CD4-positive, alpha-beta T cell treated with Interleukin-15 for 4 hours (primary cell): ENCODE measurements around the gene FCRL6.

Experiments used
- DNase-seq: peaks from one replicate; pipeline ENCODE4 v3.0.0-alpha.2; 2020; ENCODE audit warnings: low spot score

FCRL6 gene, protein sequence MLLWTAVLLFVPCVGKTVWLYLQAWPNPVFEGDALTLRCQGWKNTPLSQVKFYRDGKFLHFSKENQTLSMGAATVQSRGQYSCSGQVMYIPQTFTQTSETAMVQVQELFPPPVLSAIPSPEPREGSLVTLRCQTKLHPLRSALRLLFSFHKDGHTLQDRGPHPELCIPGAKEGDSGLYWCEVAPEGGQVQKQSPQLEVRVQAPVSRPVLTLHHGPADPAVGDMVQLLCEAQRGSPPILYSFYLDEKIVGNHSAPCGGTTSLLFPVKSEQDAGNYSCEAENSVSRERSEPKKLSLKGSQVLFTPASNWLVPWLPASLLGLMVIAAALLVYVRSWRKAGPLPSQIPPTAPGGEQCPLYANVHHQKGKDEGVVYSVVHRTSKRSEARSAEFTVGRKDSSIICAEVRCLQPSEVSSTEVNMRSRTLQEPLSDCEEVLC

DNA sequence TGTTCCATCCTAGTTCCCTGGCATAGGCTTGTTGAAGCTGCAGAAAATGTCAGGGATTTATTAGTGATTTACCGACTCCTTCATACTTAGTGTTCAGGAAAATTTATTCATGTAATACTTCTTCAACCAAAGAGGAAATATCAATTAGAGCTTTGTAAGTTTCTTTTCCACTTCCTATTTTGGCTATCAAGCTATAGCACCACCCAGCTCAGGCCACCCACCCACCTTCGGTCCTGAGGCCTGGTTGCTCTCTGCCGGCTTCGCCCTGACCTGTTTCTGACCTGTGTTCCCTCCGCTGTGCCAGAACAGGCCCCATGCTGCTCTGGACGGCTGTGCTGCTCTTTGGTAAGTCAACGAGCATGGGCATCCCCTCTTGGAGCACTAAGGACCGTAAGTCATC lies at the start of gene FCRL6:
TSS of gene FCRL6 (plus strand) at position 250 of the 400 bp plus-strand sequence. CDS start at position 315, 65 bp downstream.
- DNase-seq: no peak

DNA sequence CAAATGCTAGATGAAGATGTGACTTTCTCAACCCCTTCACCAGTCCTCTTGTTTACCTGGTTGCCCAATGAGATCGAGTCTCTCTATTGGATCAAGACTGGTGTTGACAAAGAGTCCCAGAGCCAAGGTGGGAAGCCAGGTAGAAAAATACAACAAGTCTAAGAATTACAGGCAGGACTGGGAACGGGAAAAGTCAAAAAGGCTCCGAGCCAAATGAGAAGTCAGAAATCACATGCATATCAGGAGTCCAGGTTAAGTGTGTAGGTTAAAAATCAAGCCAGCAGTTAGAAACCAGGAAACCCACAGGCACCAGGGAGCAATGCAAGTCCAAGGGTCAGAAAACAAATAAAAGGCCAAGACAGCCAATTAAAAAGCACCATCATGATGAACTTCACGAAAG lies 48.8 kb upstream of the FCRL6 start:
- no peak for DNase-seq

DNA sequence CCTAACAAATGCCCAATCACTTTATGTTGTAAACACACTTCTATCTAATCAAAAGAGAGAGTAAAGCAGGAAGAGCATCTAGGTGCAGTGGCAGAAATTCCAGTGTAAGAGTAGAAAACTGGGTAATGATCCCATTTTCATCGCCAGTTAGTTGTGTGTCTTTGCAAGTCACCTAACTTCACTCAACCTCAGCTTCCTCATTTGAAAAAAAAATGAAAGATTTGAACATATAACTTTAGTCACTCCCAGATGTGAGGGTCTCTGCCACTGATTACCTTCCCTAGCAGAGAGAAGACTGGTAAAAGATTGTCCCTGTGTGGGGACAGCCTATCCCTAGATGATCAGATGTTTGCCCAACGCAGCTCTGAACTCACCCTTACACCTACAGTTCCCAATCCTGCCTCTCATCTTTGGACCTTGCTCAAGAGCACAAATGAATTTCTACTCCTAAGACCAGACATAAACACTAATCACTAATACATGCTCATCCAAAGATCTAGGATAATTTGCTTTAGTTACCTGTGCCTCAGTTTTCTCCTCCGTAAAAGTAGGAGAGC lies 46.6 kb upstream of the FCRL6 start:
- DNase-seq: no peak

DNA sequence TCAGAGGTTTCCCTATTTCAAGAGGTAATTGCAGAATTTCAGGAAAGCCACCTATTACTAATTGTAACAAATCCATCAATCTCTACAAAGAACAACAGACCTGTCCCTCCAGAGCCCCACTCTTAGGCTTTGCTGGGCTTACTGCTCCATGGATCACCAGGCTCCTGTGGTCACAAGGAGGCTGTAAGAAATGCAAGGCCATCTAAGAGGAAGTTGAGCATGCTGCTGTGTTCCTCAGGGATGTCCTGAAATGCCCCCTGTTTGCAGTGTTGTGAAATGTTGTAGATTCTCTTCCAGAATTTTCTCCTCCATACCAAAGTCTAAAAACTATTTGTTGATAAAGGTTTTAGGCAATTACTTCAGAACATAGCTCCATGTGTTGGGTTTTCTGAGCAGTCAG lies 45.8 kb upstream of the FCRL6 start:
- DNase-seq: no peak

DNA sequence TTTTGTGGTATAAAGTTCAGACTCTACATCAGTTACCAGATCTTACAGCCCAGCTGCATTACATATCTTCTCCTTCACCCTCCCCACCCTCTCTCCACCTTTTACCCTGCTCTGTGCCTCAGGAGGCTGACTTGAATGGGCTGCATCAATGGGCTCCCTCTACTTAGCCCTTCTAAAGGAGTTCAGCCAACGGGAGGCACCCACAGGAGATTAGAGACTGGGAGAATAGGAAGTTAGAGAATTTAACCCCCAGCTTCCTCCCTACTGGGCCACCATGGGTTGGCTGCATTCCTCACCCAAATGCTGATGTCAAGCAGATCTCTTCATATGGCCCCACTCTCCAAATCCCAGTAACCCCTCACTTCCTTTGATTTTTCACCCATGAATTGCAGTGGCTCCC lies 38.5 kb upstream of the FCRL6 start:
- DNase-seq: no peak

DNA sequence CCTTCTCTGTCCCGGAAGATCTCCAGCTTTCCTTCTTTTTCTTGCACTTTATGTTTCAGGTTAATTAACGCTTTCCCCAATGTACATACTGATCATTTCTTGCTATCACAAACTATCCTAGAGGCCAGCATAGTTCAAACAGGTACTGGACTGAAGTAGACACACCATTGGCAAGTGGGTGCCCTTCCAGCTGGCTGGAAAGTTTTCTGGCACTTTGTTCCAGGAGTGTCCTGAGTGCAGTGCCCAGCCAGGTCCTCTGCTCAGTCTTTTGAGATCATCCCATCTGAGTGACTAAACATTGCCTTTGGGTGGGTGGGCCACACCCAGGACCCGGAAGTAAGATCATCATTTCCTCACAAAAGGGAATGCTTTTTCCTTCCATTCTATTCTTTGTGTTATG lies 36.4 kb upstream of the FCRL6 start:
- DNase-seq: no peak

DNA sequence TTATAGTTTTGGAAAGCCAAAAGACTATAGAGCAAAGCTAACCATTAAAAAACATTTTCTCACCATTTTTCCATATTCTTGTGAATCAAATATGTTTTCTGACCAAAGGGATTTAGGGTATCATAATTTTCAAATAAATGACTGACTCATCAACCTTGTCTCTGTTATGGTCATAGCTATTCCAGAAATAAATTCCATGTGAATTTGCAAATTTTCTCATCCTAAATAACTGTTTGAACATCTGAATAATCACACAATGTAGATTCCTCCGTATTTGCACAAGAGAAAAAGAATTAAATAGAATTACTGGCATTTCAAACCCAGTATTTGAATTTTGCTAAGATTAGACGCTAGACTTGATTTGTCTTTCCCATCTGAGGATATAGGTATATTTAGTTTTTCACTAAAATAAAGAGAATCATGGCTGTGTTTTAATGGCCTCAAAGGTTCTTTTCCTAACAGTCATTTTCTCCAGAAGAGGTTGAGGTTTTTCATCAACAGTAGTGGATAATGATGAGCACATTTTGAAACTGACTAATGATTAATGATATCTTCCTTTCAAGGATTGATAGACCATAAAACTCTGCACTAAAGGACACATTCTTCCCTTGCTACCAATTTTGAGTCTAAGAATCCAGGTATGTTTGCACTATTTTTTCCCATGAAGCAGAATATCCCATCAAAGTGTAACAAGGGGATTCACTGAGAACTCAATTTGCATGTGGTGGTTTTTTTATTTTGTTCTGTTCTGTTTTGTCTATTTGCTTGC lies 30.8 kb upstream of the FCRL6 start:
- no peak for DNase-seq

DNA sequence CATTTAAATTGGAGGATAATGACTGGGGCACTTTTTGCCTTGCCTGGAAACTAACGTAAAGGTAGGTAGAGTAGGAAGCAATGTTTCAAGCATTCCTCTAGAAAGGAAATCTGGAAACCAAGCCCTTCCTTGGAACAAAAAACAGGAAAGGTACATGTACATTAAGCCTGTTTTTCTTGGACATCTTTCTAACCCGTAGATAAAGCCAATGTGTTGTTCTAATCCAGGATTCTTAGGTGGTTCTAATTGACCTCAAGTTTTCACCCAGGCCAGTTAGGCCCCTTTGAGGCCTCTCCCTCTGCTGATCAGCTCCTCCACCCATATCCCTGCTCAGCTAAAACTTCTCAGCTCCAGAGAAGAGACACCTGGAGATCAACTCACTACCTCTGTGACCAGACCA lies 27.7 kb upstream of the FCRL6 start:
- no peak for DNase-seq

DNA sequence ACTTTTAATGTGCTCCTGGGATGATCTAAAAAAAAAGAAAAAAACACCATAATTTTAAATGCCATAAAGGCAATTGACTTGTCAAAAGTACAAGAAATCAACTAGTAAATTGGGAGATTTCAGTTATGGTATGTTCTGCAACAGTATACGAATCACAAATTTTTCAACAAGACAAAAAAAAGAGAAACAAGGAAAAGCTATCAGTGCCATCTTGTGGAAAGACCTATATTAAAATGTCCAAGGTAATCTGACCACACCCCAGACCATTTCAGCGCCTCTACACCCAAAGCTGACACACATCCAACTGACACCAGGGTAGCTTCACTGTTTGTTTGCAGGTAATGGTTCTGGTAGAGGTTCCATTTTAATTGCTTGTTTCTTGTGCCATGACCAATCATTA lies 26.4 kb upstream of the FCRL6 start:
- no peak for DNase-seq

DNA sequence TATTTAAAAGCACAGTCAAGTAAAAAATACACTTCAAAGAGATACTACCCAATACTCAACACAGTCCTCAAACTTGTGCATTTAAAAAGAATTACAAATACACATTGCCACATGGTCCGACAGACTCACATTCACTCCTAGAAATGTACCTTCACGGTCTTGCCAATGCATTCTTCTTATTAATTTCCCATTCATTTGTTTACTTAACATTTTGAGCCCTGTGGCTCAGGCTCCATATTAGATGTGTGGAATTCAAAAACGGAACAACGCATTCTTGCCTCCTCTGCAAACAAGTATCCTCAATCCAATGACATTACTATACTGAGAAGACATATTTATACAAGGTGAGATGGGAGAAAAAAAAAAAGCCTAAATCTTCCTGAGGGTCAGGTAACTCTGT lies 23.9 kb upstream of the FCRL6 start:
- DNase-seq: no peak

DNA sequence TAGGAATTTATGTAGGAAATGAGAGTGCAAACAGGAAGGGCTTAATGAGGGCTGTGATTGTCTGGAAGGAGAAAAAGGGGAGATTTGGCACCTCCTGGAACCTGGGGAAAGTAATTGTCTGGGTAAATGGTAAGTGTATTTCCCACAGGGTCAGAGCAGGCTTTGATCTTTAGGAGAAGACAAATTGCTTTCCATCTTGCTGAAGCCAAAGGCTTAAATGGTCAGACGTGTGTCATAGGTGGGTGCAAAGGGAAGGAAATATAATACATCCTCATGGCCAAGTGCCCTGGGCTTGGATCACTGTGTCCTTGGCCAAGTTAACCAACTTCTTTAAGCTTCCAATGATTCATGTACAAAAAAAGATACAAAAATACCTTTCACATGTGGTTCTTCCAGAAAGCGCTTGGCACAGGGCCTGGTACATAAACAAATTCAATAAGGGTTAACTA lies 22.7 kb upstream of the FCRL6 start:
- DNase-seq: no peak

DNA sequence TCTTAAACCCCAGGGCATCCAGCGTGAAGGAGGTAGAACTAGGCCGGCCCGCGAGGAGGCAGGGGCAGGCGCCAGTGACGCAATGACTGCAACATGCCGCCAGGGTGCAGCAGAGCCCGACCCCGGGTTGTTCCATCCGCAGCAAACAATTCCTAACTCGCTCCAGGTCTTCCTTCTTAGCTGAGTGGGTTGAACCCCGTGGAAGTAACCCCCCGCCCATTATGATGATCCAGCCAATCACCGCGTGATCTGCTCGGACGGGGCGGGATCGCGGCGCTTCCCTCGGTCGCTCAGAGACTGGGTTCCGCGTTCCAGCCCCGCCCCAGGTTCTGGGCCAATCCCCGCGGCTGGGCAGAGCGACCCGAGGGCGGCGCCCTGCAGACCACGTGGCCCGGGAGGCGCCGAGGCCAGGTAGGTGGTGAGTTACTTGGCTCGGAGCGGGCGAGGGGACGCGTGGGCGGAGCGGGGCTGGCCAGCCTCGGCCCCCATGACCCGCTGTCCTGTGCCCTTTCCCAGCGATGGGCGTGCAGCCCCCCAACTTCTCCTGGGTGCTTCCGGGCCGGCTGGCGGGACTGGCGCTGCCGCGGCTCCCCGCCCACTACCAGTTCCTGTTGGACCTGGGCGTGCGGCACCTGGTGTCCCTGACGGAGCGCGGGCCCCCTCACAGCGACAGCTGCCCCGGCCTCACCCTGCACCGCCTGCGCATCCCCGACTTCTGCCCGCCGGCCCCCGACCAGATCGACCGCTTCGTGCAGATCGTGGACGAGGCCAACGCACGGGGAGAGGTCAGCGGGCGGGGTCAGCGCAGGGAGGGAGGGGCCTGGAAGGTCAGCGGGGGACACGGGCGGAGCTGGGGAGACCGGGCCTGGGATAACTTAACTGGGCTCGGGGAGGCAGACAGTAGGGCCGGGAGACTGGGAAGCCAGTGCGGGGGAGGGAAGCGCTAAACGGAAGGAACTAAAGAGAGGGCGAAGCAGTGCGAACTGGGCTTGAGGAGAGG lies 21.3 kb upstream of the FCRL6 start, which contains the start of gene DUSP23:
TSS of gene DUSP23 (plus strand) at position 380 of the 1,000 bp plus-strand sequence. CDS start at position 519, 139 bp downstream.
- DNase-seq: peak; percentile 98

DNA sequence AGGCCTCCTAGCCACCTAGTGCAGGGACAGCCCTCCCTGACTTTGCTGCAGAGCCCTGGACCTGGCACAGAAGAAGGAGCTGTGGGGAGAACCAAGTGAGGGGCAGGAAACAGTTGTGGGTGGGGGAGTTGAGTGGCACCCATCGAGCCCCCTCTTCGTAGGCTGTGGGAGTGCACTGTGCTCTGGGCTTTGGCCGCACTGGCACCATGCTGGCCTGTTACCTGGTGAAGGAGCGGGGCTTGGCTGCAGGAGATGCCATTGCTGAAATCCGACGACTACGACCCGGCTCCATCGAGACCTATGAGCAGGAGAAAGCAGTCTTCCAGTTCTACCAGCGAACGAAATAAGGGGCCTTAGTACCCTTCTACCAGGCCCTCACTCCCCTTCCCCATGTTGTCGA lies 20.2 kb upstream of the FCRL6 start:
- no peak for DNase-seq

DNA sequence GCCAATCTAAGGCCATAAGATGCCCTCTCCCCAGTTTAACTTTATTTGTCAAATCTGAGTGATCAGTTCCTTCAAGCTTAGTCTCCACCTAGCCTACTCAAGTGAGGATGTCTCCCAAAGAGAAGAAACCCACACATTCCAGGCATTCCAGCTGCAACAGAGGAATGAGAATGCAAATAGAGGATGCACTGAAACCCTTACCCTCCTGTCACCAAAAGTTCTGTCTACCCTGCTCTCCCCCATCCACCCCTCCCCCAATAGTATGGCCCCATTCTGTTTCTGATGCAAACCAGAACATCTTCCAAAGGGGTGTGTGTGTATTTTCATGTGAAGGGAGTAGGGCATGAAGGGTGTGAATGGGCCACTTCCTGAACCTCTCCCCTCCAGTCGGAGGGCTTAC lies 18.4 kb upstream of the FCRL6 start:
- no peak for DNase-seq

DNA sequence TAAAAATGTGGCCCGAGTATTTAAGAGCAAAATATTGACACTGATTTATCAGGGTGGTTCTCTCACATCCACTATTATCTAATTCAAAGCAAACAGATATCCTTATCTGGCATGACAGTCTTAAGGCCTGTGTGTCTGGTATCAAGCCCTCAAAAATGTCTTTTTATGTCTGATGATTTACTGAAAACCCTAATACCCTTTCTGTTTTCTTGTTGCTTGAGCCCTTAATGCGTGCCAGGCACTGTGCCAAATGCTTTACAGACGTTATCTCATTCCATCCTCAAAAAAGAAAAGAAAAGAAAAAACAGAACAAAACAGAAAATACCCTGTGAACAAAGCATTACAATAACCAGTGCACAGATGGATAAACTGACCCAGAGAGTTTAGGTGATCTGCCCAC lies 15.7 kb upstream of the FCRL6 start:
- DNase-seq: no peak

DNA sequence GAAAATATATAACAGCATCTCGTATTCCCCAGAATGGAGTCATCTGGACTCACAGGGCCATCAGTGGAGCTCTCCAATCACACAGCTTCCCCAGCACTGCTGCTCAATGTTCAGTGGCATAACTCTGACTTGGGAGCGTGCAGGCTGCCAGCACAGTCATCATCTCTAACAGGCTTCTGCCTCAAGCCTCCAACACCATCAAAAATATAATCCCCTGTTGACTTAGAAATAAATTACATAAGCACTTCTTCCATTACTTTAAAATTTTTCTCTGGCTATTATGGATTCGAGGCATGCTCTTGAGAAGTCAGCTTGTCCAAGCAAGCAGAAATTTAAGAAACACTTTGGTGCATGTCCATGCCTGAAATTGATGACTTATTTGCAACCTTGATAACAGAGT lies 15.2 kb upstream of the FCRL6 start:
- DNase-seq: no peak

DNA sequence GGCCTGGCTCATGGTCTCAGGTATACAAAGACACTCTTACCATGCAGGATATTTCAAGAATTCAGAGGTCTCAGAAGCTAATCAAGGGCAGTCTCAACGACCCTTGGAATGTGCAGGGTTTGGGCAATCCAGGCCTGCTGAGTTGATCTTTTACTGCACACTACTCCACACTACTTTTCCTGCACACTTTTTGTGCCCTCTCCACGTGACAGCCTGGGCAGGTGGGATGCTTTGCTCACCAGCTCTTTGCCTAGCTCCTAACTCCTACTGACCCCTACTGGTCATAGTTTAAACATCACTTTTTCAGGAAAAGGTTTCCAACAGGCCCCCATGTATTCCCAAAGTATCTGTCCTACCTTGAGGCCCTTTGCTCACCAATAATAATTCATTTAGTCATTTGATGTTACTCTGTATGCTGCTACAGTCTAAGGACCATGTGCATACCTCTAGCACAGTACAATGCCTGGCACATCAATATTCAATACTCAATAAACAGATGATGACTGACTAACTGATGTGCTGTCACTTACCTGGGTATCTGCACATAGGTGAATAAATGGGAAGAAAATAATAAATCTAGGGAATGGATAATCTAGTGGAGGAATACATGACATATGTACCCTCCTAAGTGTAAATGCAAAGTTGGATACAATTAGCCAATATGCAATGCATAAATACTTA lies 11.8 kb upstream of the FCRL6 start:
- peak; percentile 17 for DNase-seq

DNA sequence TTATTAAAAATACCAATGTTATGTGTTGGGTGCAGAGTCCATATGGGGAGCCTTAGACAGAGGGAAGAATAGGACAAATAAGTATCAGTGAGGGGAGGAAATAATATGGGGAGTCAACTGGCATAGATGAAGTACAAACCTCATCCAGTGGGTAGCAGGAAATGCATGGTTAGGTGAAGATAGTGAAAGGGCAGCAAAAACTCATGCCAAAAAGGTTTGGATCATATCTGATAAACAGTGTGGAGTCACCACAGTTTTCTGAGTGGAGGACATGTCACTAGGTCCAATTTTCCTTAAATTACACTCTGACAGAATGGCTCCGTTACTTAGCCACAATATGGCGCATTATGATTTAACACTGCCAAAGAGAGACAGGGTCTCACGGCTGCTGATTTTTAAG lies 11.1 kb upstream of the FCRL6 start:
- DNase-seq: no peak

DNA sequence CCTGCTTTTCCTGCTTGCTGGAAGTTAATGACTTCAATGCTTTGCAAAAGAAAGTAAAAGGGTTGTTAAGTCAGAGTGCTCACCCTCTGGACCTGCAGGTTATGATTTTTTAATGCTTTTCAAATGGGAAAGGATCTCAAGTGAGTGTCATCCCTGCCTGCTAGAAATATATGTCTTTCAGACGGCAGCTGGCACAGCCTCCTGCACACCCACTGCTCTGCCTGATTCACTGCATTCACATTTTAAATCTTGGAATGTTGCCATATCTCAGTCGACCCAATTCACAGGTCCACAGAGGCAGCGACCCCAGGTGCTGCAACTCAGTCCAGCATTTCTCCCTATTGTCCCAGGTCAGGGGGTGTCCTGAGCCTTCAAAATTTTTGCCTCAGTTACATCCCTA lies 10.7 kb upstream of the FCRL6 start:
- no peak for DNase-seq

DNA sequence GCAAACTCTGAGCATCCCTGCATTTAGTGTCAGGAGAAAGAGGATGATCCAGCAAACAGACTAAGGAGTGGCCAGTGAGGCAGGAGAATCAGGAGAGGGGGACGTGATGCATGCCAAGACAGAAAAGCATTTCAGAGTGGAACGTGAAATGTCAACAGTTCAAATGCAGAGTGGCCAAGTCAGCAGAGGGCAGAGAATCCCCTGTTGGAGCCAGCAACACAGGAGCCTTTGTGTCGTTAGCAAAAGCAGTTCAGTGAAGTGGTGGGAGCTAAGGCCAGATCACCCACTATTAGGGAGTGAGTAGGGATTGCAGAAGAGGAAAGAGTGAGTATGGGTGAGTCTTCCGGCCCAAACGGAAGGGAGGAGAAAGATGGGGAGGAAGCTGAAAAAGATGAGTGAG lies 6.6 kb upstream of the FCRL6 start:
- no peak for DNase-seq

DNA sequence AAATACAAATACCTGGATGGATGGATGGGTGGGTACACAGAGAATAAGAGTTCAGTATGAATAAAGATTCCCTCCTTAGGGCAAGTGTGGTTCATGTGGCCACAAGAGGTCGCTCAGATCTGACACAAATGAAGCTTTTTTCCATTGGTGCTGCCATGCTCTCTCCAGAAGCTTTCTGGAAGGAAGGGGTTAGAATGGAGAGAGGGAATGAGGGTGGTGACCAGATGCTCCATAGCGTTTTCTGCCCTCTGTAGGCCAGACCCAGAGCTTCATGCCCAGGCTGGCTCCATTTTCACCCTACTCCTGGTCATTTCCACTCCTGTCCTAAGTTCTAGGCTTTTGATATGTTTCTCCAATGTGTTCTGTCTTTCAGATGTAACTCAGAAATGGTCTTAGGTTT lies 3.3 kb upstream of the FCRL6 start:
- DNase-seq: peak; percentile 54
